ENCODE measurements around the gene ABHD16B.

- TF ChIP-seq CTCF (IDR thresholded peaks at IDR 0.05) (no peak), EZH2 (IDR thresholded peaks at IDR 0.05; ENCODE audit: borderline replicate concordance, insufficient read depth, low read depth, low read length, poor library complexity, severe bottlenecking) (no peak)
These were observed 32.3 kb upstream of the ABHD16B start for GRCh38 chr20:63828951-63829350.
